ENCODE measurements around the gene MRPL12. TPM values are rescaled to one million over a fixed set of nuclear protein-coding genes. Genes with fewer than 3 reads are reported as not detected.

Gene MRPL12
- total RNA-seq, 1 experiment from 2014 or later: 140 TPM

GRCh38 chr17:81717766-81718089, 14.6 kb downstream of the MRPL12 start:
- Histone ChIP-seq H3T11ph (ENCODE audit: low read length) (no peak overlapping the region), H2BK20ac (ENCODE audit: low read depth, low read length, poor library complexity, severe bottlenecking) (no peak overlapping the region), H2BK120ac (ENCODE audit: low read depth, low read length, poor library complexity, severe bottlenecking) (no peak overlapping the region), H4K5ac (ENCODE audit: insufficient read length, low read depth, low read length) (no peak overlapping the region), H2AK5ac (ENCODE audit: insufficient read length, low read length) (no peak overlapping the region), H2BK12ac (ENCODE audit: insufficient read length, low read depth, low read length) (no peak overlapping the region), H3K23me2 (ENCODE audit: insufficient read length, low read depth, low read length, poor library complexity, severe bottlenecking) (peaks cover 5% of the 10 kb centered on the region), H3K79me2 (ENCODE audit: insufficient read depth, low read length) (no peaks in the 10 kb centered on the region; the same call in 1 of the 2 replicates), H4K8ac (replicated peaks; ENCODE audit: insufficient read length, low read depth, low read length) (no peak overlapping the region), H3K18ac (ENCODE audit: insufficient read length, low read depth, low read length) (no peak overlapping the region), H3K79me1 (ENCODE audit: insufficient read depth, low read depth, low read length, poor library complexity, severe bottlenecking) (no peaks in the 10 kb centered on the region), H3K4me1 (ENCODE audit: insufficient read depth, low read length) (no peaks in the 10 kb centered on the region), H4K91ac (ENCODE audit: insufficient read length, low read depth, low read length) (no peak overlapping the region), H4K20me1 (ENCODE audit: control insufficient read depth, insufficient read depth, insufficient read length) (no peaks in the 10 kb centered on the region), H3K56ac (ENCODE audit: insufficient read length, low read depth, low read length) (no peak overlapping the region), H2AFZ (ENCODE audit: low read length) (no peak overlapping the region), H2BK15ac (ENCODE audit: low read depth, low read length) (no peak overlapping the region), H3K9ac (ENCODE audit: extremely low read depth, insufficient read length, low read length) (no peak overlapping the region), H3K14ac (ENCODE audit: insufficient read depth, low read length) (no peak overlapping the region), H3K4ac (ENCODE audit: low read depth, low read length) (no peak overlapping the region), H3K27ac (ENCODE audit: insufficient read length, low read depth, low read length) (no peak overlapping the region), H2BK5ac (ENCODE audit: insufficient read length, low read length) (no peak overlapping the region), H3K4me2 (ENCODE audit: insufficient read depth, insufficient read length, low read length) (no peak overlapping the region), H3K23ac (ENCODE audit: insufficient read length, low read depth, low read length) (no peak overlapping the region), H3K9me3 (ENCODE audit: control insufficient read depth, low read depth, low read length) (no peaks in the 10 kb centered on the region), H3K27me3 (ENCODE audit: insufficient read depth, low read length) (no peaks in the 10 kb centered on the region)
- no peaks in the 10 kb centered on the region; the same call in 1 of the 2 replicates for H3K27me3 Mint-ChIP-seq (ENCODE audit: low read depth)
- H3K9me3 Mint-ChIP-seq: no peaks in the 10 kb centered on the region; a peak in 1 of 5 replicates
- DNase-seq: no peak
- peaks cover 6 to 18% (median 14%) of the 10 kb centered on the region in 3 experiments for H3K36me3 Mint-ChIP-seq (ENCODE audit: insufficient read depth in 1 of 3, low read depth in 3 of 3)
- no peak overlapping the region for H3K4me3 Mint-ChIP-seq
- WGBS (ENCODE audit: extremely low coverage, insufficient read length, low lambda C conversion rate): no CpG with 5 or more reads among the region's 9 CpGs
- H3K4me1 Mint-ChIP-seq: peaks cover 9 to 20% of the 10 kb centered on the region in 2 experiments
- no peak for TF ChIP-seq CTCF (conservative IDR thresholded peaks at IDR 0.05)
- no peak overlapping the region for H3K27ac Mint-ChIP-seq

Data from H9 (cell line).